22Rv1 (cell line): ENCODE measurements around the gene PRDM11.

ENCODE experiments used
- H3K27ac ChIP-seq: fragments of 450-650 bp; 2 replicates; pipeline ENCODE4 v1.5.1; 2017
- ZFX ChIP-seq: fragments of 450-650 bp; IDR thresholded peaks from 2 replicates; pipeline ENCODE4 v1.6.1; 2017; ENCODE audit warnings: antibody characterized with exemption, borderline replicate concordance
- TF ChIP-seq, protein P1 (sequence below): fragments of 450-650 bp; IDR thresholded peaks from 2 replicates; pipeline ENCODE4 v1.5.1; 2017; ENCODE audit warnings: mild to moderate bottlenecking

Gene PRDM11

GRCh38 chr11:45154276-45154675 lies 7.8 kb downstream of the PRDM11 start:
- no peak overlapping the region for H3K27ac ChIP-seq
- no peak for TF ChIP-seq ZFX
- TF ChIP-seq, protein P1, sequence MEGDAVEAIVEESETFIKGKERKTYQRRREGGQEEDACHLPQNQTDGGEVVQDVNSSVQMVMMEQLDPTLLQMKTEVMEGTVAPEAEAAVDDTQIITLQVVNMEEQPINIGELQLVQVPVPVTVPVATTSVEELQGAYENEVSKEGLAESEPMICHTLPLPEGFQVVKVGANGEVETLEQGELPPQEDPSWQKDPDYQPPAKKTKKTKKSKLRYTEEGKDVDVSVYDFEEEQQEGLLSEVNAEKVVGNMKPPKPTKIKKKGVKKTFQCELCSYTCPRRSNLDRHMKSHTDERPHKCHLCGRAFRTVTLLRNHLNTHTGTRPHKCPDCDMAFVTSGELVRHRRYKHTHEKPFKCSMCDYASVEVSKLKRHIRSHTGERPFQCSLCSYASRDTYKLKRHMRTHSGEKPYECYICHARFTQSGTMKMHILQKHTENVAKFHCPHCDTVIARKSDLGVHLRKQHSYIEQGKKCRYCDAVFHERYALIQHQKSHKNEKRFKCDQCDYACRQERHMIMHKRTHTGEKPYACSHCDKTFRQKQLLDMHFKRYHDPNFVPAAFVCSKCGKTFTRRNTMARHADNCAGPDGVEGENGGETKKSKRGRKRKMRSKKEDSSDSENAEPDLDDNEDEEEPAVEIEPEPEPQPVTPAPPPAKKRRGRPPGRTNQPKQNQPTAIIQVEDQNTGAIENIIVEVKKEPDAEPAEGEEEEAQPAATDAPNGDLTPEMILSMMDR: no peak

GRCh38 chr11:45155058-45155551 lies 8.7 kb downstream of the PRDM11 start:
- TF ChIP-seq, protein P1: no peak
- TF ChIP-seq ZFX: no peak
- H3K27ac ChIP-seq: no peak overlapping the region

- H3K27ac ChIP-seq: no peak overlapping the region
Observed at GRCh38 chr11:45155627-45156180, 9.3 kb downstream of the PRDM11 start.

DNA sequence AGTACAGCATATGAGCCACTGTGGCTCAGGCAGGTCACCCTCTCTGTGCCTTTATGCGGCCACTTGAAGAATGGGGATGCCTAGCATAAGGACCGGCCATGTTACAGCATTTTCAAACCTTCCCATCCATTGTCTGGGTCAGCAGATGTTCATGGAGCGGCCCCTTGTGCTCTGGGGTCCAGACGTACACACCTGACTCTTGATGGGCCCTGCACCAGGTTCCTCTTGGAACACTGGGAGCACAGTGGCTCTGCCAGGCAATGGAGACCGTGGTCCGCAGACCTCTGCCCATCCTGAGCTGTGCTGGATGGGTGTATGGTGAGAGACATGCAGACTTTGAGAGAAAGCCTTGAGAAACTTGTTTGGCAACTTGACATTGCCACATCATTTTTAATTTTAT lies 9.8 kb downstream of the PRDM11 start:
- TF ChIP-seq, protein P1: no peak
- TF ChIP-seq ZFX: no peak
- H3K27ac ChIP-seq: no peak overlapping the region

More at GRCh38 chr11:45155627-45156180, 9.3 kb downstream of the PRDM11 start:
- TF ChIP-seq ZFX: no peak
- TF ChIP-seq, protein P1: no peak

GRCh38 chr11:45156741-45157140 lies 10.3 kb downstream of the PRDM11 start:
- TF ChIP-seq ZFX: no peak

GRCh38 chr11:45157247-45158209 lies 11.1 kb downstream of the PRDM11 start:
- no peak for TF ChIP-seq ZFX
- TF ChIP-seq, protein P1: no peak
- H3K27ac ChIP-seq: no peak overlapping the region

More at GRCh38 chr11:45156741-45157140, 10.3 kb downstream of the PRDM11 start:
- H3K27ac ChIP-seq: no peak overlapping the region

- no peak for TF ChIP-seq ZFX
- TF ChIP-seq, protein P1: no peak
- H3K27ac ChIP-seq: no peak overlapping the region
Observed at GRCh38 chr11:45158210-45158731, 11.8 kb downstream of the PRDM11 start.
